ENCODE results near the gene CTXN1. TPM values are rescaled to one million over a fixed set of nuclear protein-coding genes. Genes with fewer than 3 reads are reported as not detected.

Gene CTXN1
- polyA plus RNA-seq, 1 of the 3 experiments (the other 2 are of a cell fraction) = 53.8 TPM

DNA sequence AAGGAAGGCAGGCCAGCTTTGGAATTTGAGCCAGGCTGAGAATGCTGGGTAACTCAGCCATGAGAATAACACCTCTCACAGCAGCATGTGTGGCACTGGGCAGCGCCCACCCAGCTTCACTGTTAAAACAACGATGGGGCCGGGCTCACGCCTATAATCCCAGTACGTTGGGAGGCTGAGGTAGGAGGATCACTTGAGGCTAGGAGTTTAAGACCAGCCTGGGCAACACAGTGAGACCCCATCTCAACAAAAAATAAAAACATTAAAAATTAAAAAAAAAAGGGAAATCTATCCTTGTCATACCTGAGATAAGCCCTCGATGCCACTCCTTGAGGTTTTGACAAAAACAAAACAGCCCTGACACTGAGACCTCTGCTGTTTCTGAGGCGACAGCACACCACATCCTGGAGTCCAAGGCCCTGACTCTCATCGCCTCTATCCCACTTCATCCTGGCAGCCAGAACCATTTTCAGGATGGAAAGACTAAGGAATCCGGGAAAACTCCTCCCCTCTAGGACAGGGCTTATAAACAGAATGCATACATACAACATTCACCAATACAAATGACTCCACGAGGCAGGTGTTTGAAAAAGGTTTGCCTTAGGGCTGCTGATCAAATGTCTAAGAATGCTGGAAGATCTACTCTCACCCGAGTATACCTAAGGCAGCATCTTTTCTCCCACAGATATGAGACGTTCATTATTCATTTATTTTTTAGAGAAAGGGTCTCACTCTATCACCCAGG is 40.2 kb upstream of the CTXN1 start (continued):
- TF ChIP-seq TCF12 (IDR thresholded peaks at IDR 0.05) (no peak), RXRA (IDR thresholded peaks at IDR 0.05; ENCODE audit: borderline replicate concordance, low read depth) (no peak), RAD21 (IDR thresholded peaks at IDR 0.05; ENCODE audit: low read length) (no peak), POLR2AphosphoS5 (IDR thresholded peaks at IDR 0.05; ENCODE audit: low read depth, low read length) (no peak)

- POLR2A ChIA-PET = no interaction called here
- H3K27ac ChIP-seq (ENCODE audit: low read depth in 2 of 2, low read length in 1 of 2) = no peak overlapping the region
- CTCF ChIA-PET = interaction anchor here (1.6 kb wide), 1 partner anchor 22 kb away, joined by 9 read pairs; the partner anchor contains the start of gene TIMM44
- DNase-seq = no peak
- TF ChIP-seq TCF12 (IDR thresholded peaks at IDR 0.05) (no peak), NFIC (IDR thresholded peaks at IDR 0.05; ENCODE audit: borderline replicate concordance) (no peak), EP300 (IDR thresholded peaks at IDR 0.05; ENCODE audit: borderline replicate concordance in 1 of 2, low read depth in 1 of 2, low read length in 1 of 2) (no peak), GATA2 (CRISPR knock-in tag; IDR thresholded peaks at IDR 0.05) (no peak), ZBTB33 (IDR thresholded peaks at IDR 0.05; ENCODE audit: borderline replicate concordance, low read depth) (no peak), FOXJ3 (CRISPR knock-in tag; IDR thresholded peaks at IDR 0.05) (no peak), SMC3 (IDR thresholded peaks at IDR 0.05; ENCODE audit: low read depth, low read length) (no peak), GABPA (IDR thresholded peaks at IDR 0.05; ENCODE audit: low read depth) (no peak), PBX3 (IDR thresholded peaks at IDR 0.05) (no peak)
- TF ChIP-seq, protein P1, sequence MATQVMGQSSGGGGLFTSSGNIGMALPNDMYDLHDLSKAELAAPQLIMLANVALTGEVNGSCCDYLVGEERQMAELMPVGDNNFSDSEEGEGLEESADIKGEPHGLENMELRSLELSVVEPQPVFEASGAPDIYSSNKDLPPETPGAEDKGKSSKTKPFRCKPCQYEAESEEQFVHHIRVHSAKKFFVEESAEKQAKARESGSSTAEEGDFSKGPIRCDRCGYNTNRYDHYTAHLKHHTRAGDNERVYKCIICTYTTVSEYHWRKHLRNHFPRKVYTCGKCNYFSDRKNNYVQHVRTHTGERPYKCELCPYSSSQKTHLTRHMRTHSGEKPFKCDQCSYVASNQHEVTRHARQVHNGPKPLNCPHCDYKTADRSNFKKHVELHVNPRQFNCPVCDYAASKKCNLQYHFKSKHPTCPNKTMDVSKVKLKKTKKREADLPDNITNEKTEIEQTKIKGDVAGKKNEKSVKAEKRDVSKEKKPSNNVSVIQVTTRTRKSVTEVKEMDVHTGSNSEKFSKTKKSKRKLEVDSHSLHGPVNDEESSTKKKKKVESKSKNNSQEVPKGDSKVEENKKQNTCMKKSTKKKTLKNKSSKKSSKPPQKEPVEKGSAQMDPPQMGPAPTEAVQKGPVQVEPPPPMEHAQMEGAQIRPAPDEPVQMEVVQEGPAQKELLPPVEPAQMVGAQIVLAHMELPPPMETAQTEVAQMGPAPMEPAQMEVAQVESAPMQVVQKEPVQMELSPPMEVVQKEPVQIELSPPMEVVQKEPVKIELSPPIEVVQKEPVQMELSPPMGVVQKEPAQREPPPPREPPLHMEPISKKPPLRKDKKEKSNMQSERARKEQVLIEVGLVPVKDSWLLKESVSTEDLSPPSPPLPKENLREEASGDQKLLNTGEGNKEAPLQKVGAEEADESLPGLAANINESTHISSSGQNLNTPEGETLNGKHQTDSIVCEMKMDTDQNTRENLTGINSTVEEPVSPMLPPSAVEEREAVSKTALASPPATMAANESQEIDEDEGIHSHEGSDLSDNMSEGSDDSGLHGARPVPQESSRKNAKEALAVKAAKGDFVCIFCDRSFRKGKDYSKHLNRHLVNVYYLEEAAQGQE (IDR thresholded peaks at IDR 0.05; ENCODE audit: low read depth, low read length) = no peak
- TF ChIP-seq, protein P2, sequence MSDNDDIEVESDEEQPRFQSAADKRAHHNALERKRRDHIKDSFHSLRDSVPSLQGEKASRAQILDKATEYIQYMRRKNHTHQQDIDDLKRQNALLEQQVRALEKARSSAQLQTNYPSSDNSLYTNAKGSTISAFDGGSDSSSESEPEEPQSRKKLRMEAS (IDR thresholded peaks at IDR 0.05; ENCODE audit: low read depth) = no peak
- TF ChIP-seq, protein P3, sequence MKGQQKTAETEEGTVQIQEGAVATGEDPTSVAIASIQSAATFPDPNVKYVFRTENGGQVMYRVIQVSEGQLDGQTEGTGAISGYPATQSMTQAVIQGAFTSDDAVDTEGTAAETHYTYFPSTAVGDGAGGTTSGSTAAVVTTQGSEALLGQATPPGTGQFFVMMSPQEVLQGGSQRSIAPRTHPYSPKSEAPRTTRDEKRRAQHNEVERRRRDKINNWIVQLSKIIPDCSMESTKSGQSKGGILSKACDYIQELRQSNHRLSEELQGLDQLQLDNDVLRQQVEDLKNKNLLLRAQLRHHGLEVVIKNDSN (IDR thresholded peaks at IDR 0.05; ENCODE audit: borderline replicate concordance, low read depth) = no peak
- peaks cover 5% of the 10 kb centered on the region; the same call in 1 of the 2 replicates for H3K79me2 ChIP-seq (ENCODE audit: insufficient read depth)
- 96% methylated on average over 12 of the region's 12 CpGs for WGBS (ENCODE audit: low lambda C conversion rate)
- H3K4me3 ChIP-seq (ENCODE audit: low read depth in 2 of 2, low read length in 1 of 2) = no peak overlapping the region
- peaks cover 5% of the 10 kb centered on the region for H3F3A ChIP-seq (replicated peaks; ENCODE audit: insufficient read depth)
- no peaks in the 10 kb centered on the region for H3K4me1 ChIP-seq (ENCODE audit: control insufficient read depth in 1 of 2, insufficient read depth in 2 of 2, low read depth in 1 of 2, low read length in 1 of 2)
- H3K9me3 ChIP-seq = no peaks in the 10 kb centered on the region
- H2AFZ ChIP-seq (ENCODE audit: low read depth) = no peak overlapping the region
- no peaks in the 10 kb centered on the region for H3K27me3 ChIP-seq (ENCODE audit: insufficient read depth)
- no peak overlapping the region for H3K9ac ChIP-seq
- H3K9me2 ChIP-seq = no peaks in the 10 kb centered on the region
- peaks cover 38 to 75% of the 10 kb centered on the region in 2 experiments for H3K36me3 ChIP-seq (replicated peaks in 1 of 2; ENCODE audit: control insufficient read depth in 1 of 2, insufficient read depth in 2 of 2, low read length in 1 of 2)
- no peak overlapping the region for H3K4me2 ChIP-seq
- H4K20me1 ChIP-seq (ENCODE audit: insufficient read depth) = peaks cover 2% of the 10 kb centered on the region; the same call in 1 of the 2 replicates
Measured at GRCh38 chr19:7965259-7965841, 39.4 kb upstream of the CTXN1 start.

All from SK-N-SH (cell line).